ENCODE data around the gene ATF6. TPM values are rescaled to one million over a fixed set of nuclear protein-coding genes. Genes with fewer than 3 reads are reported as not detected.

The ATF6 gene
- total RNA-seq, 1 experiment from 2014 or later: 16.4 TPM

DNA sequence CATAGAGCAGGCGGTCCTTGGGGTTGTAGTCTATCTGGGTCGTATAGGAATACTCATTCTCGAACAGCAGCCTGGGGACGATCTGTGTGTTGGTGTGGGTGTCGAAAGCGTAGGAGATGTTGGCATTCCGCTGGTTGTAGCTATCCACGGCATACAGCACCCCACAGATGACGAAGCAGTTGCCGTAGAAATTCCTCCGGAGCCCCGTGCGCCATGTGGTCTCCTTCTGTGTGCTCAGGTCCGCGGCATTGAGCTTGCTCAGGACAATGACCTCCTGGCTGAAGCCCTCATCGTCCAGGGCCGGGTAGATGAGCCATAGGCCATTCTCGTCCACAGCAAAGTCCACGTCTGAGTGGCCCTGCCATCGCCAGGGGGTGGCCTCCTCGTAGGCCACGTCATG lies 217.6 kb downstream of the ATF6 start:
- Histone ChIP-seq H3K27ac (ENCODE audit: low read length) (no peak overlapping the region), H3K36me3 (ENCODE audit: control insufficient read depth, insufficient read depth, low read length) (no peaks in the 10 kb centered on the region), H3K4me1 (ENCODE audit: control insufficient read depth, insufficient read depth, low read length) (no peaks in the 10 kb centered on the region), H3K27me3 (ENCODE audit: control insufficient read depth, insufficient read depth, low read length) (peaks cover 6% of the 10 kb centered on the region; the same call in 1 of the 2 replicates), H3K9me3 (ENCODE audit: control insufficient read depth, insufficient read depth, low read depth, low read length) (no peaks in the 10 kb centered on the region; the same call in 1 of the 2 replicates), H3K4me3 (ENCODE audit: low read depth in 2 of 2, low read length in 2 of 2) (no peak overlapping the region)
- ATAC-seq (no peak), DNase-seq (ENCODE audit: low read depth, low spot score) (no peak)
- ChIA-PET CTCF (no interaction called here), POLR2A (interaction anchor here (0.7 kb wide), 1 partner anchor 60 kb away, joined by 7 read pairs; no protein-coding TSS in a partner anchor)
- no peak for TF ChIP-seq TCF7L2 (IDR thresholded peaks at IDR 0.05; ENCODE audit: low read depth, low read length)
- TF ChIP-seq, protein P1, sequence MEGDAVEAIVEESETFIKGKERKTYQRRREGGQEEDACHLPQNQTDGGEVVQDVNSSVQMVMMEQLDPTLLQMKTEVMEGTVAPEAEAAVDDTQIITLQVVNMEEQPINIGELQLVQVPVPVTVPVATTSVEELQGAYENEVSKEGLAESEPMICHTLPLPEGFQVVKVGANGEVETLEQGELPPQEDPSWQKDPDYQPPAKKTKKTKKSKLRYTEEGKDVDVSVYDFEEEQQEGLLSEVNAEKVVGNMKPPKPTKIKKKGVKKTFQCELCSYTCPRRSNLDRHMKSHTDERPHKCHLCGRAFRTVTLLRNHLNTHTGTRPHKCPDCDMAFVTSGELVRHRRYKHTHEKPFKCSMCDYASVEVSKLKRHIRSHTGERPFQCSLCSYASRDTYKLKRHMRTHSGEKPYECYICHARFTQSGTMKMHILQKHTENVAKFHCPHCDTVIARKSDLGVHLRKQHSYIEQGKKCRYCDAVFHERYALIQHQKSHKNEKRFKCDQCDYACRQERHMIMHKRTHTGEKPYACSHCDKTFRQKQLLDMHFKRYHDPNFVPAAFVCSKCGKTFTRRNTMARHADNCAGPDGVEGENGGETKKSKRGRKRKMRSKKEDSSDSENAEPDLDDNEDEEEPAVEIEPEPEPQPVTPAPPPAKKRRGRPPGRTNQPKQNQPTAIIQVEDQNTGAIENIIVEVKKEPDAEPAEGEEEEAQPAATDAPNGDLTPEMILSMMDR (IDR thresholded peaks at IDR 0.05): no peak
- no peak for TF ChIP-seq SIN3A (IDR thresholded peaks at IDR 0.05; ENCODE audit: borderline replicate concordance, insufficient read depth, low read depth, low read length)
- no peak for TF ChIP-seq POLR2AphosphoS5 (IDR thresholded peaks at IDR 0.05; ENCODE audit: low read depth, low read length)
- TF ChIP-seq REST (IDR thresholded peaks at IDR 0.05; ENCODE audit: insufficient read depth in 1 of 2, low read depth in 2 of 2, low read length in 1 of 2): no peak
- BruUV-seq (replicated peaks): no TSS peak
- intact Hi-C loops (cut with micrococcal nuclease; ENCODE audit: unreplicated experiment): no loop called here
- in situ Hi-C loops (cut with HindIII; ENCODE audit: low pct_unique_long_range_greater_than_20kb, low sequenced_read_pairs): no loop called here

GRCh38 chr1:161985301-161985822 lies 219.2 kb downstream of the ATF6 start:
- H3K36me3 ChIP-seq (ENCODE audit: control insufficient read depth, insufficient read depth, low read length): no peaks in the 10 kb centered on the region
- H3K4me1 ChIP-seq (ENCODE audit: control insufficient read depth, insufficient read depth, low read length): no peaks in the 10 kb centered on the region
- H3K4me3 ChIP-seq (ENCODE audit: low read depth in 2 of 2, low read length in 2 of 2): no peak overlapping the region
- CTCF ChIA-PET: no interaction called here
- TF ChIP-seq, protein P1 (IDR thresholded peaks at IDR 0.05): no peak
- no peak for TF ChIP-seq TCF7L2 (IDR thresholded peaks at IDR 0.05; ENCODE audit: low read depth, low read length)
- intact Hi-C loops (cut with micrococcal nuclease; ENCODE audit: unreplicated experiment): no loop called here
- POLR2A ChIA-PET: no interaction called here
- DNase-seq (ENCODE audit: low read depth, low spot score) (no peak), ATAC-seq (no peak)
- in situ Hi-C loops (cut with HindIII; ENCODE audit: low pct_unique_long_range_greater_than_20kb, low sequenced_read_pairs): no loop called here
- H3K9me3 ChIP-seq (ENCODE audit: control insufficient read depth, insufficient read depth, low read depth, low read length): no peaks in the 10 kb centered on the region; the same call in 1 of the 2 replicates
- no peak overlapping the region for H3K27ac ChIP-seq (ENCODE audit: low read length)
- BruUV-seq (replicated peaks): no TSS peak
- peaks cover 6% of the 10 kb centered on the region; the same call in 1 of the 2 replicates for H3K27me3 ChIP-seq (ENCODE audit: control insufficient read depth, insufficient read depth, low read length)

Measured in Panc1 (cell line).